OCI-LY1 (cell line): ENCODE measurements around the gene SLC4A5.

Source experiments
- H2AFZ ChIP-seq: fragments of 200-600 bp; sonication (generic), shearing (Covaris generic); 2 replicates; pipeline ENCODE4 v1.6.0; 2014; ENCODE audit warnings: antibody characterized with exemption, mild to moderate bottlenecking, low read length
- H3F3A ChIP-seq: fragments of 200-600 bp; sonication (generic), shearing (Covaris generic); 2 replicates; pipeline ENCODE4 v1.6.0; 2014; ENCODE audit warnings: mild to moderate bottlenecking, antibody characterized with exemption, low read length, moderate library complexity; ENCODE audit not compliant: insufficient read depth
- H3K27ac ChIP-seq: fragments of 200-600 bp; sonication (generic); 2 replicates; pipeline ENCODE4 v1.5.1; 2014; ENCODE audit warnings: low read length, mixed run types, mild to moderate bottlenecking, low read depth; ENCODE audit not compliant: poor library complexity, severe bottlenecking
- H3K27me3 ChIP-seq: fragments of 200-600 bp; sonication (generic); 2 replicates; pipeline ENCODE4 v1.6.0; 2014; ENCODE audit warnings: antibody characterized with exemption, mild to moderate bottlenecking, low read length, moderate library complexity; ENCODE audit not compliant: insufficient read depth
- H3K36me3 ChIP-seq: fragments of 200-600 bp; sonication (generic); 2 replicates; pipeline ENCODE4 v1.6.1; 2014; ENCODE audit warnings: mild to moderate bottlenecking, antibody characterized with exemption, low read length, moderate library complexity, mixed read lengths; ENCODE audit not compliant: insufficient read depth
- H3K4me1 ChIP-seq: fragments of 200-600 bp; sonication (generic); 2 replicates; pipeline ENCODE4 v1.5.1; 2014; ENCODE audit warnings: mild to moderate bottlenecking, low read length, moderate library complexity; ENCODE audit not compliant: insufficient read depth, severe bottlenecking
- H3K4me2 ChIP-seq: fragments of 200-600 bp; sonication (generic), shearing (Covaris generic); 2 replicates; pipeline ENCODE4 v1.6.1; 2014; ENCODE audit warnings: low read length
- H3K4me3 ChIP-seq: fragments of 200-600 bp; sonication (generic); 2 replicates; pipeline ENCODE4 v1.5.1; 2014; ENCODE audit warnings: low read length, low read depth, mild to moderate bottlenecking, mixed read lengths; ENCODE audit not compliant: poor library complexity, severe bottlenecking
- H3K79me2 ChIP-seq: fragments of 200-600 bp; shearing (Covaris generic); 2 replicates; pipeline ENCODE4 v1.6.1; 2016; ENCODE audit warnings: mixed run types, low read length, mixed read lengths; ENCODE audit not compliant: insufficient read depth
- H3K9ac ChIP-seq: fragments of 200-600 bp; sonication (generic), shearing (Covaris generic); 2 replicates; pipeline ENCODE4 v1.6.1; 2014; ENCODE audit warnings: mild to moderate bottlenecking, low read length, mixed read lengths
- H3K9me2 ChIP-seq: fragments of 200-600 bp; sonication (generic), shearing (Covaris generic); 2 replicates; pipeline ENCODE4 v1.6.1; 2014; ENCODE audit warnings: low read depth, mild to moderate bottlenecking, low read length, mixed read lengths
- H3K9me3 ChIP-seq: fragments of 200-600 bp; shearing (Covaris generic); 2 replicates; pipeline ENCODE4 v1.6.1; 2014; ENCODE audit warnings: low read length, mixed read lengths
- H4K20me1 ChIP-seq: fragments of 200-600 bp; sonication (generic), shearing (Covaris generic); 2 replicates; pipeline ENCODE4 v1.6.0; 2016; ENCODE audit warnings: mild to moderate bottlenecking, low read length; ENCODE audit not compliant: insufficient read depth
- CTCF ChIP-seq: fragments of 200-600 bp; sonication (generic), shearing (Covaris generic); IDR thresholded peaks from 2 replicates; pipeline ENCODE4 v1.5.1; 2017; ENCODE audit warnings: mild to moderate bottlenecking, antibody characterized with exemption, low read length, moderate library complexity, mixed read lengths
- EZH2 ChIP-seq: fragments of 200-600 bp; sonication (generic), shearing (Covaris generic); IDR thresholded peaks from 2 replicates; pipeline ENCODE4 v1.8.0; 2017; ENCODE audit warnings: borderline replicate concordance, mixed run types, mild to moderate bottlenecking, antibody characterized with exemption, low read length, moderate library complexity, mixed read lengths

The SLC4A5 gene

DNA sequence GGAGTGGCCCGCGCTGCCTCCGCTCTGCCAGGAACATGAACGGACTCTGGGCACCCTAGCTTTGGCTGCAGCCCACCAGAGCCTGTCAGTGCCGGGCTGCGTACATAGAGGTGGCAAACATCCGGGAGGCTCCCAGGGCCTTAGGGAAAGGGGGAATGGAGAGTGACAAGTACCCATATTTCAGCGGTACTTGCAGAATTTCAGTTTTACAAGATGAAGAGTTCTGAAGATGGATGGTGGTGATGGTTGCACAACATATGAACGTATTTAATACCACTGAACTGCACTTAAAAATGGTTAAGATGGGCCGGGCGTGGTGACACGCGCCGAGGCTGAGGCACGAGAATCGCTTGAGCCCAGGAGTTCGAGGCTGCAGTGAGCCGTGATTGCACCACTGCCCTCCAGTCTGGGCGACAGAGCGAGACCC is 143.9 kb downstream of the SLC4A5 start:
- no peaks in the 10 kb centered on the region for H3K27me3 ChIP-seq
- no peaks in the 10 kb centered on the region for H3K9me2 ChIP-seq
- no peak overlapping the region for H2AFZ ChIP-seq
- no peak for TF ChIP-seq CTCF
- no peak for TF ChIP-seq EZH2
- peak overlapping the region; percentile 92 for H3K4me2 ChIP-seq
- peaks cover 43% of the 10 kb centered on the region for H3K36me3 ChIP-seq
- H3K27ac ChIP-seq: peak overlapping the region; percentile 15
- H4K20me1 ChIP-seq: no peaks in the 10 kb centered on the region
- no peaks in the 10 kb centered on the region for H3K9me3 ChIP-seq
- H3K9ac ChIP-seq: peak overlapping the region; percentile 89
- H3F3A ChIP-seq: no peaks in the 10 kb centered on the region
- H3K4me3 ChIP-seq: peak overlapping the region; percentile 77
- H3K79me2 ChIP-seq: peaks cover 52% of the 10 kb centered on the region
- peaks cover 45% of the 10 kb centered on the region for H3K4me1 ChIP-seq

GRCh38 chr2:74198461-74199274 is 144.5 kb downstream of the SLC4A5 start, which contains the start of gene MTHFD2:
TSS of gene MTHFD2 (plus strand) at chr2:74198615. CDS start at chr2:74198642, 27 bp downstream.
- no peaks in the 10 kb centered on the region for H4K20me1 ChIP-seq
- peaks cover 42% of the 10 kb centered on the region for H3K4me1 ChIP-seq
- H3K9me2 ChIP-seq: no peaks in the 10 kb centered on the region
- H3K27me3 ChIP-seq: no peaks in the 10 kb centered on the region
- TF ChIP-seq CTCF (peak; percentile 69), EZH2 (no peak)
- H3K4me3 ChIP-seq: peak within 1 kb of the TSS; percentile 77
- H3K36me3 ChIP-seq: peaks cover 38% of the 10 kb centered on the region
- H2AFZ ChIP-seq: no peak within 1 kb of the TSS
- peak within 1 kb of the TSS; percentile 89 for H3K9ac ChIP-seq
- peak within 1 kb of the TSS; percentile 80 for H3K27ac ChIP-seq
- no peaks in the 10 kb centered on the region for H3K9me3 ChIP-seq
- H3F3A ChIP-seq: no peaks in the 10 kb centered on the region
- H3K4me2 ChIP-seq: peak within 1 kb of the TSS; percentile 92
- H3K79me2 ChIP-seq: peaks cover 46% of the 10 kb centered on the region

DNA sequence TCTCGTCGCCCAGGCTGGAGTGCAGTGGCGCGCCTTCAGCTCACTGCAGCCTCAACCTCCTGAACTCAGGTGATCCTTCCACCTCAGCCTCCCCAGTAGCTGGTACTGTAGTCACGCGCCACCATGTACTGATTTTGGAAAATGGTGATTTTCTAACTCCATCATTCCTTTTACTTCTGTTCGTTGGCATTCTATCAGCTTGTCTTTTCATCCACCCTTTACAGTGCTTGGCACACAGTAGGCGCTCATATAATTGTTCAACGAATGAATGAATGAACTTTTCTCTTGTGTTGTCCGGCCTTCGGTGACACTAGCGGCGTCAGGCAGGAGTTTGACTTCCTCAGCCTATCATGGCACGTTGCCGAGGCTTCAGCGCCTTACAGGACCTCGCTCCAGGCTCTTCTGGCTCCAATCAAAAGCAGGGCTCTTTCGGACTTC is 145.2 kb downstream of the SLC4A5 start:
- H3K27ac ChIP-seq: peak overlapping the region; percentile 50
- no peaks in the 10 kb centered on the region for H4K20me1 ChIP-seq
- H3K9ac ChIP-seq: peak overlapping the region; percentile 18; the same call in 1 of the 2 replicates
- H3K36me3 ChIP-seq: peaks cover 34% of the 10 kb centered on the region
- no peak overlapping the region for H2AFZ ChIP-seq
- H3F3A ChIP-seq: no peaks in the 10 kb centered on the region
- H3K4me2 ChIP-seq: peak overlapping the region; percentile 92
- no peak for TF ChIP-seq EZH2
- TF ChIP-seq CTCF: no peak
- H3K9me2 ChIP-seq: no peaks in the 10 kb centered on the region
- H3K9me3 ChIP-seq: no peaks in the 10 kb centered on the region
- peaks cover 42% of the 10 kb centered on the region for H3K4me1 ChIP-seq
- H3K27me3 ChIP-seq: no peaks in the 10 kb centered on the region
- peak overlapping the region; percentile 77 for H3K4me3 ChIP-seq
- H3K79me2 ChIP-seq: peaks cover 40% of the 10 kb centered on the region
